Colonic mucosa (tissue), 4 donors: Measurements from ENCODE around the gene GUCY2F. TPM values are rescaled to one million over a fixed set of nuclear protein-coding genes. Genes with fewer than 3 reads are reported as not detected.

ENCODE experiments used
- DNase-seq: peaks from one replicate; pipeline ENCODE4 v3.0.0-alpha.2; 2020
- H3K27ac ChIP-seq: fragments of 200-600 bp; one replicate; pipeline ENCODE4 v1.8.0; 2021
- H3K27me3 ChIP-seq: fragments of 200-600 bp; one replicate; pipeline ENCODE4 v1.8.0; 2021
- H3K36me3 ChIP-seq: fragments of 200-600 bp; one replicate; pipeline ENCODE4 v1.8.0; 2021
- H3K4me1 ChIP-seq: fragments of 200-600 bp; one replicate; pipeline ENCODE4 v1.8.0; 2021; ENCODE audit warnings: mild to moderate bottlenecking
- H3K4me3 ChIP-seq: fragments of 200-600 bp; one replicate; pipeline ENCODE4 v1.8.0; 2021
- H3K9ac ChIP-seq, 2 donors: one replicate each; pipeline ENCODE4 v1.7.0; 2013; ENCODE audit warnings: control low read depth in 2 of 2, low read depth in 2 of 2, low read length in 2 of 2
- H3K9me3 ChIP-seq: fragments of 200-600 bp; one replicate; pipeline ENCODE4 v1.8.0; 2021
- CTCF ChIP-seq: fragments of 200-600 bp; IDR thresholded peaks from one replicate; pipeline ENCODE4 v1.8.0; 2022; ENCODE audit warnings: antibody characterized with exemption, mild to moderate bottlenecking
- intact Hi-C: fragments of 100-400 bp; cut with DNase I; formaldehyde crosslinking; loops from one replicate; pipeline ENCODE4 v1.14.1; 2022
- total RNA-seq, 2 donors: library from RNA; stranded (reverse); fragmentation: NEBNext Ultra II Directional in 1 of 2; extraction: Animal tissue kit (Norgen Biotek cat#: 25700) in 1 of 2; gene quantifications; one replicate each; pipeline ENCODE4 v1.2.1, GENCODE V29; 2021
- donor health status: healthy.
- donor health status: DM: no; HTN: no; CAD: no.
- donor health status: DM: no; HTN: no; CAD: no.

The GUCY2F gene
- total RNA-seq, 2 donors from 2014 or later: not detected

- no peak for DNase-seq
- no peak overlapping the region for H3K27ac ChIP-seq
These were observed 16.5 kb upstream of the GUCY2F start for GRCh38 chrX:109498434-109498833.

GRCh38 chrX:109489174-109489573, 7.3 kb upstream of the GUCY2F start:
- intact Hi-C loops: loop anchor here (10.0 kb wide), 1 partner anchor 396 kb away; no protein-coding TSS in a partner anchor

More at GRCh38 chrX:109498434-109498833, 16.5 kb upstream of the GUCY2F start:
- H3K4me1 ChIP-seq: no peaks in the 10 kb centered on the region
- no peaks in the 10 kb centered on the region for H3K9me3 ChIP-seq
- intact Hi-C loops: no loop called here
- no peaks in the 10 kb centered on the region for H3K36me3 ChIP-seq
- no peak overlapping the region for H3K9ac ChIP-seq
- H3K27me3 ChIP-seq: peaks cover 7% of the 10 kb centered on the region
- no peak overlapping the region for H3K4me3 ChIP-seq
- TF ChIP-seq CTCF: no peak

GRCh38 chrX:109487640-109488039, 5.8 kb upstream of the GUCY2F start:
- H3K36me3 ChIP-seq: no peaks in the 10 kb centered on the region
- intact Hi-C loops: loop anchor here (10.0 kb wide), 1 partner anchor 397 kb away; no protein-coding TSS in a partner anchor
- no peak for DNase-seq

More at GRCh38 chrX:109489174-109489573, 7.3 kb upstream of the GUCY2F start:
- no peak for DNase-seq
- Histone ChIP-seq H3K27ac (no peak overlapping the region), H3K4me1 (no peaks in the 10 kb centered on the region), H3K9ac (no peak overlapping the region), H3K36me3 (no peaks in the 10 kb centered on the region), H3K4me3 (no peak overlapping the region), H3K27me3 (no peaks in the 10 kb centered on the region), H3K9me3 (no peaks in the 10 kb centered on the region)
- no peak for TF ChIP-seq CTCF

GRCh38 chrX:109485470-109486340, 3.8 kb upstream of the GUCY2F start:
- Histone ChIP-seq H3K27me3 (no peaks in the 10 kb centered on the region), H3K9ac (no peak overlapping the region), H3K27ac (no peak overlapping the region), H3K36me3 (no peaks in the 10 kb centered on the region), H3K9me3 (no peaks in the 10 kb centered on the region), H3K4me3 (no peak overlapping the region), H3K4me1 (no peaks in the 10 kb centered on the region)
- intact Hi-C loops: loop anchor here (2.0 to 10.0 kb wide), 2 partner anchors 145 to 399 kb away; no protein-coding TSS in a partner anchor
- peak; percentile 64 for DNase-seq
- TF ChIP-seq CTCF: peak; percentile 96

More at GRCh38 chrX:109487640-109488039, 5.8 kb upstream of the GUCY2F start:
- H3K9ac ChIP-seq: no peak overlapping the region
- no peaks in the 10 kb centered on the region for H3K27me3 ChIP-seq
- H3K4me1 ChIP-seq: no peaks in the 10 kb centered on the region
- no peak for TF ChIP-seq CTCF
- no peak overlapping the region for H3K27ac ChIP-seq
- H3K9me3 ChIP-seq: no peaks in the 10 kb centered on the region
- H3K4me3 ChIP-seq: no peak overlapping the region

- Histone ChIP-seq H3K27ac (no peak overlapping the region), H3K9me3 (no peaks in the 10 kb centered on the region), H3K4me1 (no peaks in the 10 kb centered on the region), H3K4me3 (no peak overlapping the region), H3K27me3 (no peaks in the 10 kb centered on the region), H3K9ac (no peak overlapping the region), H3K36me3 (no peaks in the 10 kb centered on the region)
- DNase-seq: no peak
- intact Hi-C loops: loop anchor here (2.0 to 10.0 kb wide), 2 partner anchors 146 to 400 kb away; no protein-coding TSS in a partner anchor
- TF ChIP-seq CTCF: no peak
These were observed 3.0 kb upstream of the GUCY2F start for GRCh38 chrX:109484886-109485285.
